ENCODE data around the gene UTF1. TPM values are rescaled to one million over a fixed set of nuclear protein-coding genes. Genes with fewer than 3 reads are reported as not detected.

Gene UTF1
- polyA plus RNA-seq, 1 donor from 2014 or later: not detected

GRCh38 chr10:133277993-133278576 lies 48.1 kb downstream of the UTF1 start:
- Histone ChIP-seq H3K9me2 (ENCODE audit: insufficient read depth, low read length) (no peaks in the 10 kb centered on the region), H3K27me3 (ENCODE audit: insufficient read depth, low read depth, low read length) (peaks cover 10% of the 10 kb centered on the region), H3K36me3 (ENCODE audit: insufficient read depth, low read length) (no peaks in the 10 kb centered on the region), H3K79me2 (replicated peaks; ENCODE audit: insufficient read depth, low read length) (no peaks in the 10 kb centered on the region), H4K20me1 (ENCODE audit: insufficient read depth) (no peaks in the 10 kb centered on the region), H3K9ac (ENCODE audit: low read length) (no peak overlapping the region), H3K4me2 (ENCODE audit: low read length) (no peak overlapping the region), H2AFZ (ENCODE audit: low read depth, low read length) (no peak overlapping the region), H3F3A (ENCODE audit: insufficient read depth, low read length, poor library complexity, severe bottlenecking) (no peaks in the 10 kb centered on the region), H3K27ac (ENCODE audit: low read length) (no peak overlapping the region), H3K4me3 (ENCODE audit: low read length) (no peak overlapping the region), H3K9me3 (ENCODE audit: low read length) (no peaks in the 10 kb centered on the region)
- TF ChIP-seq EP300 (conservative IDR thresholded peaks at IDR 0.05; ENCODE audit: poor library complexity, severe bottlenecking) (no peak), REST (IDR thresholded peaks at IDR 0.05; ENCODE audit: borderline replicate concordance) (no peak), SMC3 (conservative IDR thresholded peaks at IDR 0.05; ENCODE audit: poor library complexity) (no peak), POLR2AphosphoS5 (IDR thresholded peaks at IDR 0.05) (no peak), RAD21 (conservative IDR thresholded peaks at IDR 0.05) (no peak), EZH2 (IDR thresholded peaks at IDR 0.05; ENCODE audit: borderline replicate concordance, insufficient read depth, low read length, poor library complexity, severe bottlenecking) (no peak), TAF1 (IDR thresholded peaks at IDR 0.05; ENCODE audit: low read depth) (no peak), MXI1 (conservative IDR thresholded peaks at IDR 0.05; ENCODE audit: poor library complexity, severe bottlenecking) (no peak)
- TF ChIP-seq, protein P1, sequence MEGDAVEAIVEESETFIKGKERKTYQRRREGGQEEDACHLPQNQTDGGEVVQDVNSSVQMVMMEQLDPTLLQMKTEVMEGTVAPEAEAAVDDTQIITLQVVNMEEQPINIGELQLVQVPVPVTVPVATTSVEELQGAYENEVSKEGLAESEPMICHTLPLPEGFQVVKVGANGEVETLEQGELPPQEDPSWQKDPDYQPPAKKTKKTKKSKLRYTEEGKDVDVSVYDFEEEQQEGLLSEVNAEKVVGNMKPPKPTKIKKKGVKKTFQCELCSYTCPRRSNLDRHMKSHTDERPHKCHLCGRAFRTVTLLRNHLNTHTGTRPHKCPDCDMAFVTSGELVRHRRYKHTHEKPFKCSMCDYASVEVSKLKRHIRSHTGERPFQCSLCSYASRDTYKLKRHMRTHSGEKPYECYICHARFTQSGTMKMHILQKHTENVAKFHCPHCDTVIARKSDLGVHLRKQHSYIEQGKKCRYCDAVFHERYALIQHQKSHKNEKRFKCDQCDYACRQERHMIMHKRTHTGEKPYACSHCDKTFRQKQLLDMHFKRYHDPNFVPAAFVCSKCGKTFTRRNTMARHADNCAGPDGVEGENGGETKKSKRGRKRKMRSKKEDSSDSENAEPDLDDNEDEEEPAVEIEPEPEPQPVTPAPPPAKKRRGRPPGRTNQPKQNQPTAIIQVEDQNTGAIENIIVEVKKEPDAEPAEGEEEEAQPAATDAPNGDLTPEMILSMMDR (IDR thresholded peaks at IDR 0.05; ENCODE audit: poor library complexity, severe bottlenecking): no peak

GRCh38 chr10:133278577-133279265 lies 48.7 kb downstream of the UTF1 start:
- Histone ChIP-seq H3K9me2 (ENCODE audit: insufficient read depth, low read length) (no peaks in the 10 kb centered on the region), H3K79me2 (replicated peaks; ENCODE audit: insufficient read depth, low read length) (no peaks in the 10 kb centered on the region), H2AFZ (ENCODE audit: low read depth, low read length) (no peak overlapping the region), H3F3A (ENCODE audit: insufficient read depth, low read length, poor library complexity, severe bottlenecking) (no peaks in the 10 kb centered on the region), H3K27me3 (ENCODE audit: insufficient read depth, low read depth, low read length) (peaks cover 10% of the 10 kb centered on the region), H3K9me3 (ENCODE audit: low read length) (no peaks in the 10 kb centered on the region), H3K36me3 (ENCODE audit: insufficient read depth, low read length) (no peaks in the 10 kb centered on the region), H3K4me3 (ENCODE audit: low read length) (no peak overlapping the region), H4K20me1 (ENCODE audit: insufficient read depth) (no peaks in the 10 kb centered on the region), H3K27ac (ENCODE audit: low read length) (no peak overlapping the region), H3K4me2 (ENCODE audit: low read length) (no peak overlapping the region), H3K9ac (ENCODE audit: low read length) (no peak overlapping the region)
- no peak for TF ChIP-seq MXI1 (conservative IDR thresholded peaks at IDR 0.05; ENCODE audit: poor library complexity, severe bottlenecking)
- no peak for TF ChIP-seq SMC3 (conservative IDR thresholded peaks at IDR 0.05; ENCODE audit: poor library complexity)
- TF ChIP-seq POLR2AphosphoS5 (IDR thresholded peaks at IDR 0.05): no peak
- TF ChIP-seq RAD21 (conservative IDR thresholded peaks at IDR 0.05): no peak
- TF ChIP-seq, protein P1 (IDR thresholded peaks at IDR 0.05; ENCODE audit: poor library complexity, severe bottlenecking): no peak
- no peak for TF ChIP-seq EZH2 (IDR thresholded peaks at IDR 0.05; ENCODE audit: borderline replicate concordance, insufficient read depth, low read length, poor library complexity, severe bottlenecking)
- no peak for TF ChIP-seq TAF1 (IDR thresholded peaks at IDR 0.05; ENCODE audit: low read depth)
- TF ChIP-seq EP300 (conservative IDR thresholded peaks at IDR 0.05; ENCODE audit: poor library complexity, severe bottlenecking): no peak
- TF ChIP-seq REST (IDR thresholded peaks at IDR 0.05; ENCODE audit: borderline replicate concordance): no peak
